Measurements from ENCODE around the gene MAGEB10. TPM values are rescaled to one million over a fixed set of nuclear protein-coding genes. Genes with fewer than 3 reads are reported as not detected.

Gene MAGEB10
- total RNA-seq, 2 experiments from 2014 or later, result not detected

DNA sequence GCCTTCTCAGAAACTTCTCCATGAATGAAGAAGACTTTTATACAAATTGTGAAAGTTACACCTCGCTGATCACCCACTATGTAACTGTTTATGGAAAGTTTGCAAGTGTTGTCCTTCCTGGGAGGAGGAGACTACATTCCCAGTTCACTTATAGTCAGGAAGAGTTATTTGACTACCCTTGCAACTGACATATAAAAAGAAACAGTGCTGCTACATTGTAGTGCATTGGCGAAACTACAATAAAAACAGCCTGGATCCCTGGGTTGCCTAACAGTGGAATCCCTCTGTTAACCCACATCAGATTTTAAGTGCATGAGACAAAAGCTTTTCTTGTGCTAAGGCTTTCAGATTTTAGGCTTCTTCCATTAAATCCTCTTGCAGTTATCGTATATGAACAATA, 30.4 kb downstream of the MAGEB10 start:
- H3K9me3 Mint-ChIP-seq, result no peaks in the 10 kb centered on the region
- no peaks in the 10 kb centered on the region for H3K27me3 ChIP-seq (ENCODE audit: control insufficient read depth in 1 of 2, insufficient read depth in 2 of 2, low read length in 2 of 2)
- intact Hi-C loops (cut with DNase I, micrococcal nuclease), result no loop called here
- no peak overlapping the region for H3K4me3 ChIP-seq (ENCODE audit: low read length)
- no peaks in the 10 kb centered on the region for H3K4me1 Mint-ChIP-seq (ENCODE audit: low read depth)
- H3K27me3 Mint-ChIP-seq, result no peaks in the 10 kb centered on the region
- no peaks in the 10 kb centered on the region for H3K36me3 ChIP-seq (ENCODE audit: insufficient read depth, low read length)
- no peaks in the 10 kb centered on the region for H3K9me3 ChIP-seq (ENCODE audit: control insufficient read depth in 1 of 2, insufficient read depth in 1 of 2, low read length in 2 of 2)
- ATAC-seq (ENCODE audit: poor library complexity) (no peak), DNase-seq (no peak)
- no peak overlapping the region for H3K27ac Mint-ChIP-seq
- H3K36me3 Mint-ChIP-seq (ENCODE audit: low read depth), result no peaks in the 10 kb centered on the region
- H3K4me1 ChIP-seq (ENCODE audit: insufficient read depth, low read length), result no peaks in the 10 kb centered on the region
- no peak overlapping the region for H3K27ac ChIP-seq (ENCODE audit: low read depth in 1 of 2, low read length in 2 of 2)
- H3K4me3 Mint-ChIP-seq, result no peak overlapping the region
- TF ChIP-seq, protein P1, sequence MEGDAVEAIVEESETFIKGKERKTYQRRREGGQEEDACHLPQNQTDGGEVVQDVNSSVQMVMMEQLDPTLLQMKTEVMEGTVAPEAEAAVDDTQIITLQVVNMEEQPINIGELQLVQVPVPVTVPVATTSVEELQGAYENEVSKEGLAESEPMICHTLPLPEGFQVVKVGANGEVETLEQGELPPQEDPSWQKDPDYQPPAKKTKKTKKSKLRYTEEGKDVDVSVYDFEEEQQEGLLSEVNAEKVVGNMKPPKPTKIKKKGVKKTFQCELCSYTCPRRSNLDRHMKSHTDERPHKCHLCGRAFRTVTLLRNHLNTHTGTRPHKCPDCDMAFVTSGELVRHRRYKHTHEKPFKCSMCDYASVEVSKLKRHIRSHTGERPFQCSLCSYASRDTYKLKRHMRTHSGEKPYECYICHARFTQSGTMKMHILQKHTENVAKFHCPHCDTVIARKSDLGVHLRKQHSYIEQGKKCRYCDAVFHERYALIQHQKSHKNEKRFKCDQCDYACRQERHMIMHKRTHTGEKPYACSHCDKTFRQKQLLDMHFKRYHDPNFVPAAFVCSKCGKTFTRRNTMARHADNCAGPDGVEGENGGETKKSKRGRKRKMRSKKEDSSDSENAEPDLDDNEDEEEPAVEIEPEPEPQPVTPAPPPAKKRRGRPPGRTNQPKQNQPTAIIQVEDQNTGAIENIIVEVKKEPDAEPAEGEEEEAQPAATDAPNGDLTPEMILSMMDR (IDR thresholded peaks at IDR 0.05), result no peak
- POLR2A ChIA-PET, result no interaction called here
- CTCF ChIA-PET, result no interaction called here

DNA sequence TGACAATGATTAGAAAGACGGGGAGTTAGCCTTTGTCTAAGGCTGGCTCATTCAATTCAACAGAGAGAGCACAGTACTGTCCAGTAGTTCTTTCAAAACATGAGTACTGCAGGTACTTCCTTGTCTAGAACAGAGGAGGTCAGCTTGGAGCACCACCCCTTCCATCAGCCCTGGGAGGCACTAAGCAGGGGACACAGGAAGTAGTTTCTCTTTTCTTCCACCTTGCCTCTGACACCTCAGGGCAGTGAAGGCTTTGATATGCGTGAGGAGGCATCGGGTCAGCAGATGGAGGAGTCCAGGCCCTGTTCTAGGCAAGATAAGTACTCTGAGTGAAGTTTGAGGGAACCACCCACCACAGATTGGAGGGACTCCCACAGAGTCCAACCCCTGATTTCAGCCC, 33.1 kb downstream of the MAGEB10 start:
- no peaks in the 10 kb centered on the region for H3K9me3 Mint-ChIP-seq
- TF ChIP-seq, protein P1 (IDR thresholded peaks at IDR 0.05), result no peak

DNA sequence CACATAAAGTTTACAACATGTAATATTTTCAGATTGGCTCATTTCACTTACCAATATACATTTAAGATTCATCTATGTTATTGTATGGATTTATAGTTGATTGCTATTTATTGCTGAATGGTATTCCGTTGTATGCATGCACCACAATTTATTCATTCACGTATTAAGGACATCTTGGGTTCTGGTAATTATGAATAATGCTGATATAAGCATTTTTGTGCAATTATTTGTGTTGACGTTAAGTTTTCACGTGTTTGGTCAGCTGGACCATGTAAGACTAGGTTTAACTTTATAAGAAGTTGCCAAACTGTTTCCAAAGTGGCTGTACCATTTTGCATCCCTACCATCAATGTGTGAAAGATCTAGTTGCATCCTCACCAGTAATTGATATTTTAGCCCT, 35.1 kb downstream of the MAGEB10 start:
- ATAC-seq (ENCODE audit: poor library complexity), result no peak
- TF ChIP-seq, protein P1 (IDR thresholded peaks at IDR 0.05), result no peak
- CTCF ChIA-PET, result no interaction called here
- no peak overlapping the region for H3K4me3 ChIP-seq (ENCODE audit: low read length)
- no peaks in the 10 kb centered on the region for H3K27me3 ChIP-seq (ENCODE audit: control insufficient read depth in 1 of 2, insufficient read depth in 2 of 2, low read length in 2 of 2)
- POLR2A ChIA-PET, result no interaction called here
- intact Hi-C loops (cut with DNase I, micrococcal nuclease), result no loop called here
- no peaks in the 10 kb centered on the region for H3K36me3 Mint-ChIP-seq (ENCODE audit: low read depth)
- H3K27ac ChIP-seq (ENCODE audit: low read depth in 1 of 2, low read length in 2 of 2), result no peak overlapping the region
- H3K36me3 ChIP-seq (ENCODE audit: insufficient read depth, low read length), result no peaks in the 10 kb centered on the region
- no peaks in the 10 kb centered on the region for H3K9me3 Mint-ChIP-seq
- no peak for DNase-seq
- H3K4me1 Mint-ChIP-seq (ENCODE audit: low read depth), result no peaks in the 10 kb centered on the region
- H3K9me3 ChIP-seq (ENCODE audit: control insufficient read depth in 1 of 2, insufficient read depth in 1 of 2, low read length in 2 of 2), result no peaks in the 10 kb centered on the region
- H3K4me3 Mint-ChIP-seq, result no peak overlapping the region
- no peaks in the 10 kb centered on the region for H3K27me3 Mint-ChIP-seq
- H3K4me1 ChIP-seq (ENCODE audit: insufficient read depth, low read length), result no peaks in the 10 kb centered on the region
- H3K27ac Mint-ChIP-seq, result no peak overlapping the region

More for the DNA sequence above, 33.1 kb downstream of the MAGEB10 start:
- no peaks in the 10 kb centered on the region for H3K27me3 ChIP-seq (ENCODE audit: control insufficient read depth in 1 of 2, insufficient read depth in 2 of 2, low read length in 2 of 2)
- no peaks in the 10 kb centered on the region for H3K9me3 ChIP-seq (ENCODE audit: control insufficient read depth in 1 of 2, insufficient read depth in 1 of 2, low read length in 2 of 2)
- no peak overlapping the region for H3K4me3 ChIP-seq (ENCODE audit: low read length)
- H3K27ac ChIP-seq (ENCODE audit: low read depth in 1 of 2, low read length in 2 of 2), result no peak overlapping the region
- DNase-seq (no peak), ATAC-seq (ENCODE audit: poor library complexity) (no peak)
- Mint-ChIP-seq H3K4me3 (no peak overlapping the region), H3K27ac (no peak overlapping the region), H3K4me1 (ENCODE audit: low read depth) (no peaks in the 10 kb centered on the region), H3K36me3 (ENCODE audit: low read depth) (no peaks in the 10 kb centered on the region), H3K27me3 (no peaks in the 10 kb centered on the region)
- ChIA-PET POLR2A (no interaction called here), CTCF (no interaction called here)
- no peaks in the 10 kb centered on the region for H3K4me1 ChIP-seq (ENCODE audit: insufficient read depth, low read length)
- intact Hi-C loops (cut with DNase I, micrococcal nuclease), result no loop called here
- no peaks in the 10 kb centered on the region for H3K36me3 ChIP-seq (ENCODE audit: insufficient read depth, low read length)
